ENCODE results near the gene SLC26A8.
"Not testable (repeated sequence)": the region's sequence is repeated elsewhere in the genome, so short reads cannot be mapped to it uniquely, and the experiment has no call there.

SLC26A8 gene

GRCh38 chr6:35911871-35912653 is 112.4 kb downstream of the SLC26A8 start:
- DNase-seq, result no peak

GRCh38 chr6:35909571-35909970 is 114.9 kb downstream of the SLC26A8 start:
- DNase-seq, result not testable (repeated sequence)

- not testable (repeated sequence) for DNase-seq
Measured at GRCh38 chr6:35908753-35909401, 115.6 kb downstream of the SLC26A8 start.

- no peak for DNase-seq
Measured at GRCh38 chr6:35907750-35908149, 116.7 kb downstream of the SLC26A8 start.

- DNase-seq, result no peak
Measured at GRCh38 chr6:35906499-35906846, 118.0 kb downstream of the SLC26A8 start.

- DNase-seq, result no peak
Measured at GRCh38 chr6:35905841-35906498, 118.5 kb downstream of the SLC26A8 start.

GRCh38 chr6:35905141-35905785 is 119.2 kb downstream of the SLC26A8 start:
- DNase-seq, result no peak

GRCh38 chr6:35903679-35904078 is 120.8 kb downstream of the SLC26A8 start:
- DNase-seq, result no peak

- no peak for DNase-seq
Measured at GRCh38 chr6:35900448-35900847, 124.0 kb downstream of the SLC26A8 start.

GRCh38 chr6:35898003-35898402 is 126.4 kb downstream of the SLC26A8 start:
- DNase-seq, result no peak

GRCh38 chr6:35897486-35897885 is 127.0 kb downstream of the SLC26A8 start:
- DNase-seq, result no peak

GRCh38 chr6:35897036-35897435 is 127.4 kb downstream of the SLC26A8 start:
- no peak for DNase-seq

- no peak for DNase-seq
Measured at GRCh38 chr6:35896228-35896627, 128.2 kb downstream of the SLC26A8 start.

- no peak for DNase-seq
Measured at GRCh38 chr6:35895560-35895959, 128.9 kb downstream of the SLC26A8 start.

- no peak for DNase-seq
Measured at GRCh38 chr6:35894776-35895175, 129.7 kb downstream of the SLC26A8 start.

Data from CD4-positive, alpha-beta T cell treated with Interleukin-1 beta for 1 hour (primary cell).